GM20000 (cell line): Measurements from ENCODE around the gene LARGE1.

Experiments
- DNase-seq: peaks from one replicate; pipeline ENCODE4 v3.0.0; 2012; ENCODE audit warnings: low spot score
- TF ChIP-seq, protein P1 (sequence below): IDR thresholded peaks from 2 replicates; pipeline ENCODE4 v1.5.1; 2012; ENCODE audit warnings: mild to moderate bottlenecking, control low read depth; ENCODE audit errors: extremely low read depth, missing control alignments

LARGE1 gene

GRCh38 chr22:33529424-33530113 lies 390.7 kb downstream of the LARGE1 start:
- no peak for DNase-seq
- TF ChIP-seq, protein P1, sequence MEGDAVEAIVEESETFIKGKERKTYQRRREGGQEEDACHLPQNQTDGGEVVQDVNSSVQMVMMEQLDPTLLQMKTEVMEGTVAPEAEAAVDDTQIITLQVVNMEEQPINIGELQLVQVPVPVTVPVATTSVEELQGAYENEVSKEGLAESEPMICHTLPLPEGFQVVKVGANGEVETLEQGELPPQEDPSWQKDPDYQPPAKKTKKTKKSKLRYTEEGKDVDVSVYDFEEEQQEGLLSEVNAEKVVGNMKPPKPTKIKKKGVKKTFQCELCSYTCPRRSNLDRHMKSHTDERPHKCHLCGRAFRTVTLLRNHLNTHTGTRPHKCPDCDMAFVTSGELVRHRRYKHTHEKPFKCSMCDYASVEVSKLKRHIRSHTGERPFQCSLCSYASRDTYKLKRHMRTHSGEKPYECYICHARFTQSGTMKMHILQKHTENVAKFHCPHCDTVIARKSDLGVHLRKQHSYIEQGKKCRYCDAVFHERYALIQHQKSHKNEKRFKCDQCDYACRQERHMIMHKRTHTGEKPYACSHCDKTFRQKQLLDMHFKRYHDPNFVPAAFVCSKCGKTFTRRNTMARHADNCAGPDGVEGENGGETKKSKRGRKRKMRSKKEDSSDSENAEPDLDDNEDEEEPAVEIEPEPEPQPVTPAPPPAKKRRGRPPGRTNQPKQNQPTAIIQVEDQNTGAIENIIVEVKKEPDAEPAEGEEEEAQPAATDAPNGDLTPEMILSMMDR: no peak

DNA sequence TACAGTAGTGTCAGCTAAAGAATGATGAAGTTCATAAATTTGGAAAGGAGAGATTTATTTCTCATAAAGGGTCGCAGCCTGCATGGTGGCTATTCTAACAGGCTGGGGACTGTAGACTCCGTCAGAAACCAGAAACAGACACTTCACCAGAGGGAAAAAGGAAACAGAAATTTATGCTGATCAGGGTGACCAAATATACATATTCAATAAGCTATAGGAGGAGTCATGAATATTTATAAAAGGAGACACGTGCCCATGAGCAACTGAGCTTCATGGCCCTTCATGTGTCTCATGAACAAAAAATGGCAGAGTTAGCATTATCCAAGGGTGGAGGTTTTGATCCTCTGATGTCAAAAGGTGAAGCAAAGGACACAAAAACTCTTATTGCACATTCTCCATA lies 392.1 kb downstream of the LARGE1 start:
- no peak for DNase-seq
- TF ChIP-seq, protein P1: no peak

GRCh38 chr22:33526434-33527107 lies 393.7 kb downstream of the LARGE1 start:
- no peak for DNase-seq
- TF ChIP-seq, protein P1: no peak

DNA sequence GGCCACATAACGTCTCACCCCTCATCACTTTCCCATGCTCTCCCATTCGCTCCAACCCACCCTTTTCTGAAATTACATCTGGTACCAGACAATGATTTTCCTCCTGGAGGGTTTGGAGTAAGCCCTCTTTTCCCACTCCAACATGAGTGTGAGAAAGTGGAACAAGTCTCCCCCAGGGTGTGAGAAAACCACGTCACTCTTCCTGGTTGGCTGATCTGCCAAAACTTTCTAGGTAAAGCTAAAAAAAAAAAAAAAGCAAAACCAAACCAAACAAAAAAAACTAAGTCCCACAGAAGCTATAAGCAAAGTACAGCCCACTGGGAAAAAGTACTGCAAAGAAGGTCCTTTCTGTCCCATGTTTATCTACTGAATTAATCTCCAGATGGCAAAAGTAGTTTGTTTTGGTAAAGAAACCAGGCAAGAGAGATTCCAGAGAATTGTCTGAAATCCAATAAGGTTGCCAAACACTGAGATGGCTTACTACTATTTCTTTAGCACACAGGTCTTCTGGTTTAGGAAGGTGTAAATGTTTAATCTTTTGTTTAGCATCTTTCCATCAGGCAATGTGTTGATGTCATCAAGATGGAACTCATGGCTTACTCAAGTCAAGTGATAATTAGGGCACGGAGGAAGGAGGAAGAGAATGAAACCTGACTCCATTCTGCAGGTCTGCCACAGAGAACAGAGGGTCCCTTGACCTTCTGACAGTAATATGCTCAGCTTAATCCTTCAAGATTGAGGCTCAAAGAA lies 395.6 kb downstream of the LARGE1 start:
- TF ChIP-seq, protein P1: no peak
- no peak for DNase-seq

DNA sequence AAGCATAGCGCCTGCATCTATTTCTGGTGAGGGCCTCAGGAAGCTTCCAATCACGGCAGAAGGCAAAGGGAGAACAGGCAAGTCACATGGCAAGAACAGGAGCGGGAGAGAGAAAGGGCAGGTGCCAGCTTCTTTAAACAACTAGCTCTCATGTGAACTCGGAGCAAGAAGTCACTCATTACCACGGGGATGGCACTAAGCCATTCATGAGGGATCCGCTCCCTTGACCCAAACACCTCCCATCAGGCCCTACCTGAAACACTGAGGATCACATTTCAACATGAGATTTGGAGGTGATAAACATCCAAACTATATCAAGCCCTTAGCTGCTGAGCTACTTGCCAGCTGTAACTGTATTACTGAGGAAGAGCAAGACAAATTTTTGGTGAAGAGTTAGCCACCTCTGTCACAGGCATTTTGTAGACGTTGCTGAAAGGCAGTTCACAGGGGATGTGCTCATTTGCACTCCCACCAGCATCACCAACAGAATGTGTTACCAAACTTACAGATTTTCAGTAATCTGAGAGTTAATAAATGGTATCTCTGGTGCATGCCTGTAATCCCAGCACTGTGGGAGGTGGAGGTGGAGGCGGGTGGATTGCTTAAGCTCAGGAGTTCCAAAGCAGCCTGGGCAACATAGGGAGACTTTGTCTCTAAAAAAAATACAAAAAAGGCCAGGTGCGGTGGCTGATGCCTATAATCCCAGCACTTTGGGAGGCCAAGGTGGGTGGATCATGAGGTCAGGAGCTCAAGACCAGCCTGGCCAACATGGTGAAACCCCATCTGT lies 398.2 kb downstream of the LARGE1 start:
- DNase-seq: no peak
- TF ChIP-seq, protein P1: no peak

DNA sequence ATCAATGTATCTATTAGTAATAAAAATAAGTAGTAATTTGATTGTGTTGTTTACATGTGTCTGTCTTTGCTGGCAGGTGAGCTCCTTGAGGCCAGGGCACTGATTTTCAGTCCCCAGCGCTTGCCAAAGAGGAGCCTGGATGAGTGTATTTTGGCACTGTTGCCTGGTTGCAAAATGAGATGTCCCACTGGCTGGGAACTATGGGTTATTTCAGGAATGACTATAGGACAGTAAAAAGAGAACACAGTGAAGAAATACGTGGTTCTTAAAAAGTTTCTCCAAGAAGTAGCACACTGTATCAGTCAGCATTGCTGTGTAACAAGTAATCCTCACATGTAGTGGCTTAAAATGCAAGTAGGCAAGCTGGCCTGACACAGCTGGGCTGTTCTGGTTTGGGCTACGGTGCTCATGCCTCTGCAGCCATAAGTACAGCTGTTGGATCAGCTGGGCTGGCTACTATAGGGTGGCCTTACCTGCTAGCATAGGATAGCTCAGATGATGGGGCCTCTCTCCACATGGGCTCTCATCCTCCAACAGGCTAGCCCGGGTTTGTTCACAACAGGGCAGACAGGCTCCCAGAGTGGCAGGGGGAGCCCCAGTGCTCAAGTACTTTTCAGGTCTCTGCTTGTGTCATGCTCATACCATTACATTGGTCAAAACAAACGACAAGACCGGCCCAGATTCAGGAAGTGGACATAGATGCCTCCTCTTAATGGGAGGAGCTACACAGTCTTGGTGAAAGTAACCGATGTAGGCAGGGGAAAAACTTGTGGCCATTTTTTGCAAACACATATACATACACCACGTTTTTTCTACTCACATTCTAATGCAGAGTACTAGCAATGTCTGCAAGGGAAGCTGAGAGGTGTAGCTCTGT lies 399.1 kb downstream of the LARGE1 start:
- TF ChIP-seq, protein P1: no peak

More for the DNA sequence above, 399.1 kb downstream of the LARGE1 start:
- no peak for DNase-seq
